HepG2 (cell line): Measurements from ENCODE around the gene SMIM36. TPM values are rescaled to one million over a fixed set of nuclear protein-coding genes. Genes with fewer than 3 reads are reported as not detected.
A peak's percentile ranks its signal among the peaks of the same experiment; 100 is the strongest.

ENCODE experiments used
- NR2C2 ChIP-seq: sonication (generic); formaldehyde crosslinking; IDR thresholded peaks from 2 replicates; pipeline ENCODE4 v1.4.0; 2020; ENCODE audit warnings: missing genetic modification reagents, mild to moderate bottlenecking, moderate library complexity, borderline replicate concordance
- SOX6 ChIP-seq, 2 experiments: fragments of 450-650 bp in 1 of 2; sonication (generic) in 1 of 2; formaldehyde crosslinking in 1 of 2; IDR thresholded peaks; 2 replicates each; pipeline versions ENCODE4 v1.4.0 to v1.6.1; 2017 to 2020; ENCODE audit warnings: antibody characterized with exemption in 1 of 2, mild to moderate bottlenecking in 1 of 2, missing genetic modification reagents in 1 of 2
- SPEN ChIP-seq: sonication (generic); formaldehyde crosslinking; IDR thresholded peaks from 2 replicates; pipeline ENCODE4 v1.5.1; 2020; ENCODE audit warnings: low read depth, mild to moderate bottlenecking, missing genetic modification reagents
- ZNF44 ChIP-seq: sonication (generic); formaldehyde crosslinking; IDR thresholded peaks from 2 replicates; pipeline ENCODE4 v1.5.1; 2020; ENCODE audit warnings: mild to moderate bottlenecking, missing genetic modification reagents
- ZNF644 ChIP-seq: IDR thresholded peaks from 2 replicates; pipeline ENCODE4 v1.6.1; 2016; ENCODE audit warnings: low read depth
- polyA plus RNA-seq, 8 experiments: library from polyadenylated mRNA; depleted of rRNA in 3 of 8; stranded (reverse) in 7 of 8; unstranded in 1 of 8; fragments of >200 nt; fragmentation: Illumina TruSeq in 4 of 8; extraction: Trizol in 4 of 8; gene quantifications; 2 replicates each; pipeline versions ENCODE4 v1.2.1 to v1.2.3, GENCODE V29; 2011 to 2016; ENCODE audit warnings: low read depth in 4 of 8, missing spikeins in 1 of 8, mixed read lengths in 1 of 8; ENCODE audit not compliant: insufficient read depth in 1 of 8
- total RNA-seq, 5 experiments: library from RNA; depleted of rRNA; stranded (reverse); fragments of >200 nt; fragmentation: Illumina TruSeq; extraction: Trizol; gene quantifications; 2 replicates each; pipeline ENCODE4 v1.2.3, GENCODE V29; 2016; ENCODE audit warnings: low read depth in 1 of 5
- TF ChIP-seq, protein P1 (sequence below): IDR thresholded peaks from 2 replicates; pipeline ENCODE4 v1.4.0; 2020; ENCODE audit warnings: mild to moderate bottlenecking, missing genetic modification reagents
- TF ChIP-seq, protein P2 (sequence below): sonication (generic); formaldehyde crosslinking; conservative IDR thresholded peaks from 2 replicates; pipeline ENCODE4 v1.4.0; 2020; ENCODE audit warnings: missing genetic modification reagents
- TF ChIP-seq, protein P3 (sequence below): sonication (generic); formaldehyde crosslinking; IDR thresholded peaks from 2 replicates; pipeline ENCODE4 v1.5.1; 2020; ENCODE audit warnings: mild to moderate bottlenecking, missing genetic modification reagents
- TF ChIP-seq, protein P4 (sequence below): sonication (generic); formaldehyde crosslinking; IDR thresholded peaks from 2 replicates; pipeline ENCODE4 v1.4.0; 2020; ENCODE audit warnings: missing genetic modification reagents

SMIM36 gene
- total and polyA plus RNA-seq, 2 of the 13 experiments (the other 11 are each of a cell fraction or from before 2014, with no cell fraction given): not detected

DNA sequence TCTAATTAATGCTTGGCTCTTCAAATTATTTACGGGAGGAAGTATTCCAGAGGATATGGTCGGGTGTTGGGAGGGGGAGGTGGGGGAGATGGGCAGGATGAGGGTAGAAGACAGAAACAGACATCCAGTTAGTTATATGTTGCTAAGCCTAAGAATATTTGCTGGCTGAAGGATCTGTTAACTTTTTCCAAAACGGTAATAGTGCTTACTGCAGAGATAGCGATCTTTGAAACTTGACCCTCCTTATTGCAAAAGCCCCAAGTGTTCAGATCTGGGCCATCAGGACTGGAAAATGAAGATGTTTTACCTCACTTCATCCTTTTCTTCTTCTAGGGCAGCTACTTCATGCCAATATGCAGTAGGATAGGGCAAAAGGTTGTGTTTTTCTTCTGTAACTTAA lies 62.6 kb downstream of the SMIM36 start (continued):
- TF ChIP-seq, protein P1, sequence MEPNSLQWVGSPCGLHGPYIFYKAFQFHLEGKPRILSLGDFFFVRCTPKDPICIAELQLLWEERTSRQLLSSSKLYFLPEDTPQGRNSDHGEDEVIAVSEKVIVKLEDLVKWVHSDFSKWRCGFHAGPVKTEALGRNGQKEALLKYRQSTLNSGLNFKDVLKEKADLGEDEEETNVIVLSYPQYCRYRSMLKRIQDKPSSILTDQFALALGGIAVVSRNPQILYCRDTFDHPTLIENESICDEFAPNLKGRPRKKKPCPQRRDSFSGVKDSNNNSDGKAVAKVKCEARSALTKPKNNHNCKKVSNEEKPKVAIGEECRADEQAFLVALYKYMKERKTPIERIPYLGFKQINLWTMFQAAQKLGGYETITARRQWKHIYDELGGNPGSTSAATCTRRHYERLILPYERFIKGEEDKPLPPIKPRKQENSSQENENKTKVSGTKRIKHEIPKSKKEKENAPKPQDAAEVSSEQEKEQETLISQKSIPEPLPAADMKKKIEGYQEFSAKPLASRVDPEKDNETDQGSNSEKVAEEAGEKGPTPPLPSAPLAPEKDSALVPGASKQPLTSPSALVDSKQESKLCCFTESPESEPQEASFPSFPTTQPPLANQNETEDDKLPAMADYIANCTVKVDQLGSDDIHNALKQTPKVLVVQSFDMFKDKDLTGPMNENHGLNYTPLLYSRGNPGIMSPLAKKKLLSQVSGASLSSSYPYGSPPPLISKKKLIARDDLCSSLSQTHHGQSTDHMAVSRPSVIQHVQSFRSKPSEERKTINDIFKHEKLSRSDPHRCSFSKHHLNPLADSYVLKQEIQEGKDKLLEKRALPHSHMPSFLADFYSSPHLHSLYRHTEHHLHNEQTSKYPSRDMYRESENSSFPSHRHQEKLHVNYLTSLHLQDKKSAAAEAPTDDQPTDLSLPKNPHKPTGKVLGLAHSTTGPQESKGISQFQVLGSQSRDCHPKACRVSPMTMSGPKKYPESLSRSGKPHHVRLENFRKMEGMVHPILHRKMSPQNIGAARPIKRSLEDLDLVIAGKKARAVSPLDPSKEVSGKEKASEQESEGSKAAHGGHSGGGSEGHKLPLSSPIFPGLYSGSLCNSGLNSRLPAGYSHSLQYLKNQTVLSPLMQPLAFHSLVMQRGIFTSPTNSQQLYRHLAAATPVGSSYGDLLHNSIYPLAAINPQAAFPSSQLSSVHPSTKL: peak; percentile 69
- TF ChIP-seq NR2C2 (CRISPR knock-in tag): peak; percentile 12; the same call in 1 of the 2 replicates
- TF ChIP-seq ZNF644: 0 out of 2 replicates have a peak, but pooled peaks have one; percentile 30
- no peak for TF ChIP-seq ZNF44 (CRISPR knock-in tag)
- TF ChIP-seq, protein P2, sequence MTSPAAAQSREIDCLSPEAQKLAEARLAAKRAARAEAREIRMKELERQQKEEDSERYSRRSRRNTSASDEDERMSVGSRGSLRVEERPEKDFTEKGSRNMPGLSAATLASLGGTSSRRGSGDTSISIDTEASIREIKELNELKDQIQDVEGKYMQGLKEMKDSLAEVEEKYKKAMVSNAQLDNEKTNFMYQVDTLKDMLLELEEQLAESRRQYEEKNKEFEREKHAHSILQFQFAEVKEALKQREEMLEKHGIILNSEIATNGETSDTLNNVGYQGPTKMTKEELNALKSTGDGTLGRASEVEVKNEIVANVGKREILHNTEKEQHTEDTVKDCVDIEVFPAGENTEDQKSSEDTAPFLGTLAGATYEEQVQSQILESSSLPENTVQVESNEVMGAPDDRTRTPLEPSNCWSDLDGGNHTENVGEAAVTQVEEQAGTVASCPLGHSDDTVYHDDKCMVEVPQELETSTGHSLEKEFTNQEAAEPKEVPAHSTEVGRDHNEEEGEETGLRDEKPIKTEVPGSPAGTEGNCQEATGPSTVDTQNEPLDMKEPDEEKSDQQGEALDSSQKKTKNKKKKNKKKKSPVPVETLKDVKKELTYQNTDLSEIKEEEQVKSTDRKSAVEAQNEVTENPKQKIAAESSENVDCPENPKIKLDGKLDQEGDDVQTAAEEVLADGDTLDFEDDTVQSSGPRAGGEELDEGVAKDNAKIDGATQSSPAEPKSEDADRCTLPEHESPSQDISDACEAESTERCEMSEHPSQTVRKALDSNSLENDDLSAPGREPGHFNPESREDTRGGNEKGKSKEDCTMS (CRISPR knock-in tag): no peak
- TF ChIP-seq, protein P3, sequence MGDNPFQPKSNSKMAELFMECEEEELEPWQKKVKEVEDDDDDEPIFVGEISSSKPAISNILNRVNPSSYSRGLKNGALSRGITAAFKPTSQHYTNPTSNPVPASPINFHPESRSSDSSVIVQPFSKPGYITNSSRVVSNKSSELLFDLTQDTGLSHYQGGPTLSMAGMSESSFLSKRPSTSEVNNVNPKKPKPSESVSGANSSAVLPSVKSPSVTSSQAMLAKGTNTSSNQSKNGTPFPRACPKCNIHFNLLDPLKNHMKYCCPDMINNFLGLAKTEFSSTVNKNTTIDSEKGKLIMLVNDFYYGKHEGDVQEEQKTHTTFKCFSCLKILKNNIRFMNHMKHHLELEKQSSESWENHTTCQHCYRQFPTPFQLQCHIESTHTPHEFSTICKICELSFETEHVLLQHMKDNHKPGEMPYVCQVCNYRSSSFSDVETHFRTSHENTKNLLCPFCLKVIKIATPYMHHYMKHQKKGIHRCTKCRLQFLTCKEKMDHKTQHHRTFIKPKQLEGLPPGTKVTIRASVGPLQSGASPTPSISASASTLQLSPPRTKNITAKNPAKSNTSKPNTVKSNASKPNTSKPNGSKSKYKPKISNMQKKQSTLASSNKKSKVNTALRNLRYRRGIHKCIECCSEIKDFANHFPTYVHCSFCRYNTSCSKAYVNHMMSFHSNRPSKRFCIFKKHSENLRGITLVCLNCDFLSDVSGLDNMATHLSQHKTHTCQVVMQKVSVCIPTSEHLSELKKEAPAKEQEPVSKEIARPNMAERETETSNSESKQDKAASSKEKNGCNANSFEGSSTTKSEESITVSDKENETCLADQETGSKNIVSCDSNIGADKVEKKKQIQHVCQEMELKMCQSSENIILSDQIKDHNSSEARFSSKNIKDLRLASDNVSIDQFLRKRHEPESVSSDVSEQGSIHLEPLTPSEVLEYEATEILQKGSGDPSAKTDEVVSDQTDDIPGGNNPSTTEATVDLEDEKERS (CRISPR knock-in tag): no peak
- no peak for TF ChIP-seq SOX6 (IDR thresholded peaks at IDR 0.05)
- peak; percentile 53 for TF ChIP-seq SOX6 (CRISPR knock-in tag; IDR thresholded peaks at IDR 0.05)
- TF ChIP-seq, protein P4, sequence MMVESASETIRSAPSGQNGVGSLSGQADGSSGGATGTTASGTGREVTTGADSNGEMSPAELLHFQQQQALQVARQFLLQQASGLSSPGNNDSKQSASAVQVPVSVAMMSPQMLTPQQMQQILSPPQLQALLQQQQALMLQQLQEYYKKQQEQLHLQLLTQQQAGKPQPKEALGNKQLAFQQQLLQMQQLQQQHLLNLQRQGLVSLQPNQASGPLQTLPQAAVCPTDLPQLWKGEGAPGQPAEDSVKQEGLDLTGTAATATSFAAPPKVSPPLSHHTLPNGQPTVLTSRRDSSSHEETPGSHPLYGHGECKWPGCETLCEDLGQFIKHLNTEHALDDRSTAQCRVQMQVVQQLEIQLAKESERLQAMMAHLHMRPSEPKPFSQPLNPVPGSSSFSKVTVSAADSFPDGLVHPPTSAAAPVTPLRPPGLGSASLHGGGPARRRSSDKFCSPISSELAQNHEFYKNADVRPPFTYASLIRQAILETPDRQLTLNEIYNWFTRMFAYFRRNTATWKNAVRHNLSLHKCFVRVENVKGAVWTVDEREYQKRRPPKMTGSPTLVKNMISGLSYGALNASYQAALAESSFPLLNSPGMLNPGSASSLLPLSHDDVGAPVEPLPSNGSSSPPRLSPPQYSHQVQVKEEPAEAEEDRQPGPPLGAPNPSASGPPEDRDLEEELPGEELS: peak; percentile 44; the same call in 1 of the 2 replicates
- TF ChIP-seq SPEN (CRISPR knock-in tag): no peak
